Stimulated activated CD4-positive, alpha-beta T cell treated with anti-CD3 and anti-CD28 coated beads, Interleukin-12 subunit alpha, Interleukin-12 subunit beta, amount 100 ng/mL, for 4 hours (primary cell): Measurements from ENCODE around the gene B4GALT5.
"Not testable (repeated sequence)": the region's sequence is repeated elsewhere in the genome, so short reads cannot be mapped to it uniquely, and the experiment has no call there.

Experiments used
- DNase-seq: peaks from one replicate; pipeline ENCODE4 v3.0.0-alpha.2; 2020

Gene B4GALT5

DNA sequence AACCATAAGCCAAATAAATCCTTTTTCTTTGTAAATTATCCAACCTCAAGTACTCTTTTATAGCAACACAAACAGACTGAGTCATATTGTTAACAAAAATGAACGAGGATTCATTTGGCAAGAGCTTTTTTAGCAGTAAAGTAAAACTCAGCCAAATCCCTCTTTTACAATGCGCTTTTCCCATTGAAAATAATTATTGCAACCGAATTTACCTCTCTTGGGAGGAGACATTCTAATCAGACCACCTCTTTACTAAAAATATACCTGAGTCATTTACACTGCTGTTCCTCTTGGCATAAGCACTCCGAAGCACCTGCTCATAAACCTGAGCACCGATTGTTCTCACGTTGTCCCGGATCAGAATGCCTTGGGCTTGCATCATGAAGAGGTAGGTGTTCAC is 57.4 kb downstream of the B4GALT5 start:
- DNase-seq, result no peak

- no peak for DNase-seq
Measured at GRCh38 chr20:49653925-49654434, 59.7 kb downstream of the B4GALT5 start.

- DNase-seq, result no peak
Measured at GRCh38 chr20:49649672-49650071, 64.0 kb downstream of the B4GALT5 start.

DNA sequence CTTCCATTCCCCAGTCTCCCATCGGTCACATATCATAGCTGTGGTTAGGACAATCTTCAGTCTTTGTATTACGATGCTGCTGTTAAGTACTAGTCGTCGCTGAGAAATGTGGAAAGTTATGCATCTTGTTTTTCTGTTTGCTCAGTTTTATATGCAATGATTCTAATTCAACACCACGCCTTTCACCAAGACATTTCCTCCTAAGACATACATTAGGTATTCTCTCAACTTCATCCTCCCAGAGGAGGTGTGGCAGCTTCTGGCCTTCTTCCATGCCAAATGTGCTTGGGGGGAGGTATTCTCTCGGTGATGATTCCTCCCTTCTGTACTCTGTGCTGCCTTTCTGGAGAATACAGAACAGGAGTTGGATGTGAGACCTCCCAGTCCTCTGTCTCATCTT is 66.1 kb downstream of the B4GALT5 start:
- no peak for DNase-seq

GRCh38 chr20:49646528-49646927 is 67.2 kb downstream of the B4GALT5 start:
- DNase-seq, result no peak

GRCh38 chr20:49646126-49646525 is 67.6 kb downstream of the B4GALT5 start:
- DNase-seq, result no peak

GRCh38 chr20:49644980-49645565 is 68.6 kb downstream of the B4GALT5 start:
- no peak for DNase-seq

DNA sequence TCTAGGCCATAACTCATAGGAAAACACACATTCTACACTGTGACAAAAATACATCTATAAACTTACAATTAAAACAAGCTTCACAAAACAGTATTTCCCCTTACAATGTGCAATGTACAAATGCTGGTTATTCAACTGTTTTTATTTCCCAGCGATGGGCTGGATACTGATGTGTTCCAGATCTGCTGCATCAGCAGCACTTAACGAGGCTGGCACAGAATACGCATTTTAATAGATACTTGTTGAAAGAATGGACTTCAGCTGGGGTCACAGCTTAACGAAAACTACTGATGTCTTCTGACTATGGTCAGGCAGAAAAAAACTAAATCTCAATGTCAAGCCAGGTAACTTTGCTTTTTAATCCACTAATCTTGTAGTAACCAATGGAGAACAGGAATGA is 70.9 kb downstream of the B4GALT5 start:
- DNase-seq, result no peak

DNA sequence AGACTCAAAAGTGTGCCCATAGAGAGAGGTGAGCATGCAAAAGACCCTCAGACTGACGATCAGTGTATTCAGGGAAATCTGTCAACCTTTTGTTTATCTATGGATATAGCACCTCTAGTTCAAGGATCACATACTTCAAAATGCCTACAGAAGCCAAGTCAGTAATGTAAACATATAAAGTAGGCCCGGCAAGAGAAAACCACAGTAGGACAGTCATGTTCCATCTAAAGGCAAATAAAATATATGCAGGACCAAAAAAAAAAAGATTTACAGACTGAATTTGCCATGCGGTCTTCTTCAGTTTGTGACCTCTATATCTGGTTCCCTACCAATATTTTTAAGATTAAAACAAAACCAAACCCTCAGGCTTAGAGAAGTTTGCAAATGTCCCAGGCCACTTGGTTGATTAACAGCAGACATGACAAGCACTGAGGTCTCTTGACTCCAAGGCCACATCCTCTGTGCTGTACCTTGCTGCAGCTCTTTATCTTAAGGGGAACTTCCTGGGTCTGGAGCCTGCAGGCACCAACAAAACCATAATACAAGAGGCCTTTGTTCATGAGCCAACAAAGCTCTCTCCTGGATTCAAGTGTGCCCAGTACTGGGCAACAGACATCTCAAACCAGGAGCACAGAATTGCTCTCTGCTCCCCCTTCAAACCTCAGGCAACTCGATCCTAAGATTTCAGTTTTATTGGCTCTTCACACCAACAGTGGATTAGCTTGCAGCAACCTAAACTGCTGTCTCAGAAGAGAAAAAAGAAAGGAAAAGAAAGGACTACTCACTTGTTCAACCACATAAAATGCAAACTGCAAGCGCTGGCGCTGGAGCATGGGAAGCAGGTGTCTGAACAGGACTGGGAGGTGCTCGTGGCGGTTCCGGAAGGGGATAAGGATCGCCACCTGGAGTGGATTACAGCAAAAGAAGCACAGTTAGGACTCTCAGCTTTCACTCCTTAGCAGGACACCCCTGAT is 71.7 kb downstream of the B4GALT5 start:
- DNase-seq, result no peak

GRCh38 chr20:49637046-49637637 is 76.5 kb downstream of the B4GALT5 start:
- DNase-seq, result no peak

- DNase-seq, result no peak
Measured at GRCh38 chr20:49636447-49636846, 77.2 kb downstream of the B4GALT5 start.

- no peak for DNase-seq
Measured at GRCh38 chr20:49635866-49636265, 77.8 kb downstream of the B4GALT5 start.

- no peak for DNase-seq
Measured at GRCh38 chr20:49635166-49635565, 78.5 kb downstream of the B4GALT5 start.

- DNase-seq, result no peak
Measured at GRCh38 chr20:49634116-49634515, 79.6 kb downstream of the B4GALT5 start.

- no peak for DNase-seq
Measured at GRCh38 chr20:49633643-49634042, 80.0 kb downstream of the B4GALT5 start.

DNA sequence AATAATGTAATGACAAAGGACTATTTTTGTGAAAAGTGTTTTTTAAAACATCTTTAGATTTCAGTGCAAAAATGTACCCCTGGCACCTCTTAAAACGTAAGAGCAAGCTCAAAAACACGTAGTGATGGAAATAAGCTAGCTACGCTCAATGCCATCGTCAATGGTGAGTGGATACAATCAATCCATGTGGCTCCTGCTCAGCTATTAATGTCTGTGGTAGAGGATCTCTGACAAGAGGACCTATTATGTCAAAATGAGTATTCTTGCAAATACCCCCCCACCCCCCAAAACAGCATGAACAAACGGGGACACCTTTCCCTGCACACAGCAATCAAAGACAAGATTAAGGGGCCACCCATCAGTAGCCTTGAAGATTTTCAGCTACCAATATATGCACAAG is 80.7 kb downstream of the B4GALT5 start:
- no peak for DNase-seq

- DNase-seq, result no peak
Measured at GRCh38 chr20:49631856-49632418, 81.7 kb downstream of the B4GALT5 start.

GRCh38 chr20:49631061-49631716 is 82.5 kb downstream of the B4GALT5 start:
- no peak for DNase-seq

DNA sequence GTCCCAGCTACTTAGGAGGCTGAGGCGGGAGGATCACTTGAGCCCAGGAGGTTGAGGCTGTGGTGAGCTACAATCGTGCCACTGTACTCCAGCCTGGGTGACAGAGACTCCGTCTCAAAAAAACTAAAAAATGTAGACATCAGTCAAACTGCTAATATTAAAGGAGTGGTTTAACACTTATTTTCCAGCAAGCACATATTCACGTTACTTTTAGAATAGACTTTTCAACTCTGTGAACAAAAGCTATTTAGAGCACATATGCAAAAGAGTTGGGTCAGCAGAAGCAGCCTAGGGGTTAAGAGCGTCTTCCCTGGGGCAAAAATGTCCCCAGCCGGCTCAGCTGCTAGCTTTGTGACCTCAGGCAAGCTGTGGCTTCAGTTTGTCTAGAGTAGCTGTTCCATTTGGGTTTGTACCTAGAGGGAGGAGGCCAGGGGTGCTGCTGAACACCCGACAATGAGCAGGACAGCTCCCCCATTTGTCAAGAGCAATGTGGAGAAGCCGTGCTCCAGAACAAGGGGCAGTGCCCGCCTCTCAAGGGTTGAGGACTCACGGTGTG is 83.2 kb downstream of the B4GALT5 start:
- no peak for DNase-seq

GRCh38 chr20:49629606-49630005 is 84.1 kb downstream of the B4GALT5 start:
- DNase-seq, result no peak

DNA sequence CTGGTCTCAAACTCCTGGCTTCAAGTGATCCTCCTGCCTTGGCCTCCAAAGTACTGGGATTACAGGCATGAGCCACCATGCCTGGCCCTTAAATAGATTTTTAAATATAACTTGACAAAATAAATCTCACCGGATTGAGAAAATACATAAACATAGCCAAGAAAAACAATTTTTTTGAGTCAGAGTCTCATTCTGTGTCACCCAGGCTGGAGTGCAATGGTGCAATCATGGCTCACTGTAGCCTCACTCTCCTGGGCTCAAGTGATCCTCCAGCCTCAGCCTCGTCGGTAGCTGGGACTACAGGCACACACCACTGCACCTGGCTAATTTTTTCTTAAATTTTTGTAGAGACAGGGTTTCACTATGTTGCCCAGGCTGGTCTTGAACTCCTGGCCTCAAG is 85.4 kb downstream of the B4GALT5 start:
- DNase-seq, result not testable (repeated sequence)

DNA sequence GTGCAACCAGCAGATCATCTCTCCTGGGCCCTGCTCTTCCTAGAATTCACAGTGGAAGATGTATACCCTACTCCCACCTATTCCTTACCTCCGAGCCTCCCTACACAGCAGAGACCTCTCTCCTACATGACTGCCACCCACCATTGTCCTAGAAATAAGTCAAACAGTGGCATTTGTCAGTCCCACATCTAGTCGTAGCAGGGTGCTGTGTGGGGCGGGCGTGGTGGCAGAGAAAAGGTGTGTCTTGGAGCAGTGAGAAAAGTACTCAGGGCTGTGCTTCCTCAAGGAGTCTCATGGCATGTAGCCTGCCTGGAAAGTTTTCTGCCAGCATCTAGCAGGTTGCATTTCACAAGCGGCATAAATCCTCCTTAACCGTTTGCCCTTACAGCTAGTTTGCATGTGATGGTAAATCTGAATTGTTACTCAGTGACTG is 86.3 kb downstream of the B4GALT5 start:
- DNase-seq, result no peak
